Common myeloid progenitor, CD34-positive (primary cell): ENCODE results near the gene NPFF.

ENCODE experiments used
- CTCF ChIA-PET: fragments of 350-600 bp; sonication (Branson Sonifier 250); formaldehyde crosslinking; loops from one replicate; lab custom pipeline; 2021; ENCODE audit warnings: antibody characterized with exemption; lab: Charles Lee
- POLR2A ChIA-PET: fragments of 350-600 bp; sonication (Branson Sonifier 250); formaldehyde crosslinking; loops from one replicate; lab custom pipeline; 2021; ENCODE audit warnings: antibody characterized with exemption; lab: Charles Lee
- DNase-seq, 3 donors: peaks; one replicate each; pipeline versions ENCODE4 v3.0.0 to v3.0.0-alpha.2; 2013
- H3K27ac ChIP-seq, 2 experiments: 1 replicate in 1 of 2; 2 replicates in 1 of 2; pipeline ENCODE4 v1.7.0; 2013; ENCODE audit warnings: inconsistent platforms in 2 of 2, low read length in 2 of 2, mild to moderate bottlenecking in 2 of 2, low read depth in 1 of 2, moderate library complexity in 1 of 2; ENCODE audit not compliant: severe bottlenecking in 2 of 2, insufficient read depth in 1 of 2, poor library complexity in 1 of 2
- H3K27me3 ChIP-seq, 5 experiments: replicated peaks in 2 of 5; 1 replicate in 3 of 5; 2 replicates in 2 of 5; pipeline versions ENCODE4 v1.6.1 to v1.7.0; 2013; ENCODE audit warnings: low read length in 4 of 5, mild to moderate bottlenecking in 2 of 5, moderate library complexity in 2 of 5, inconsistent platforms in 1 of 5; ENCODE audit not compliant: insufficient read depth in 5 of 5, control insufficient read depth in 4 of 5
- H3K36me3 ChIP-seq, 4 experiments: 1 replicate in 2 of 4; 2 replicates in 2 of 4; pipeline versions ENCODE4 v1.6.1 to v1.7.0; 2013; ENCODE audit warnings: low read length in 3 of 4, control low read depth in 1 of 4, mild to moderate bottlenecking in 1 of 4; ENCODE audit not compliant: control insufficient read depth in 4 of 4, insufficient read depth in 4 of 4
- H3K4me1 ChIP-seq, 4 experiments: 1 replicate in 3 of 4; 2 replicates in 1 of 4; pipeline versions ENCODE4 v1.6.1 to v1.7.1; 2013; ENCODE audit warnings: low read length in 3 of 4, mild to moderate bottlenecking in 3 of 4, control low read depth in 1 of 4, inconsistent platforms in 1 of 4, moderate library complexity in 1 of 4; ENCODE audit not compliant: control insufficient read depth in 4 of 4, insufficient read depth in 4 of 4; ENCODE audit errors: control extremely low read depth in 1 of 4
- H3K4me3 ChIP-seq, 7 experiments: 1 replicate in 4 of 7; 2 replicates in 3 of 7; pipeline versions ENCODE4 v1.5.1 to v1.7.0; 2013; ENCODE audit warnings: mild to moderate bottlenecking in 7 of 7, low read length in 6 of 7, moderate library complexity in 6 of 7, inconsistent platforms in 2 of 7, low read depth in 2 of 7, control low read depth in 1 of 7; ENCODE audit not compliant: insufficient read depth in 4 of 7, control insufficient read depth in 1 of 7; ENCODE audit errors: extremely low read depth in 1 of 7
- H3K9me3 ChIP-seq, 5 experiments: 1 replicate in 4 of 5; 2 replicates in 1 of 5; pipeline versions ENCODE4 v1.6.1 to v1.7.1; 2013; ENCODE audit warnings: low read length in 4 of 5, mild to moderate bottlenecking in 2 of 5, inconsistent platforms in 1 of 5, low read depth in 1 of 5, moderate library complexity in 1 of 5; ENCODE audit not compliant: control insufficient read depth in 4 of 5, insufficient read depth in 2 of 5; ENCODE audit errors: control extremely low read depth in 1 of 5
- WGBS: methylation state at CpG from one replicate; pipeline ENCODE4 v1.1.5; 2013; ENCODE audit not compliant: insufficient coverage; 5-methylcytosine and 5-hydroxymethylcytosine counted together

NPFF gene

DNA sequence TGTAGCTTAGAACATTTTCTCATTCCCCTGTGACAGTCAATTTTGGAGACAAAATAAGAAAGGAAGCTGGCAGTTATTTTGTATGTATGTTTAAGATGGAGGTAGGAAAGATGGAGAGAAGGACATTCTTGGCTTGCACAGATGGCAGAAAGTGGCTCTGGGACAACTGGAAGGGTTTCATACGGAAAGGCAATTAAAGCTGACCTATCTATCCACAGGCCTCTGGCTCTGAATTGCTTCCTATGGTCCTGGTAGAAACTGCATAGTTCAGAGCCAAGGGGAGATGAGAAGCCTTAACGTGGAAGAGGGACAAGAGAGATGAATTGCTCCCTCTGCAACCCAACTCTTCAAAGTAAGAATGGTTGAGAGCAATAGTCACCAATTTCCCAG is 8.0 kb upstream of the NPFF start:
- Histone ChIP-seq H3K4me3 (no peak overlapping the region), H3K27me3 (no peaks in the 10 kb centered on the region), H3K27ac (peak overlapping the region in 1 of 2 experiments; percentile 4), H3K36me3 (peaks cover 5 to 81% (median 56%) of the 10 kb centered on the region in 4 experiments), H3K4me1 (peaks cover 0 to 21% (median 11%) of the 10 kb centered on the region in 4 experiments), H3K9me3 (no peaks in the 10 kb centered on the region)
- ChIA-PET POLR2A (no interaction called here), CTCF (interaction anchor here (1.1 to 1.9 kb wide), 4 partner anchors 15 to 303 kb away, joined by 3 to 10 read pairs (median 4); partner anchors contain the start of gene TARBP2)
- WGBS: 100% methylated on average over 1 of the region's 2 CpGs
- DNase-seq: no peak

DNA sequence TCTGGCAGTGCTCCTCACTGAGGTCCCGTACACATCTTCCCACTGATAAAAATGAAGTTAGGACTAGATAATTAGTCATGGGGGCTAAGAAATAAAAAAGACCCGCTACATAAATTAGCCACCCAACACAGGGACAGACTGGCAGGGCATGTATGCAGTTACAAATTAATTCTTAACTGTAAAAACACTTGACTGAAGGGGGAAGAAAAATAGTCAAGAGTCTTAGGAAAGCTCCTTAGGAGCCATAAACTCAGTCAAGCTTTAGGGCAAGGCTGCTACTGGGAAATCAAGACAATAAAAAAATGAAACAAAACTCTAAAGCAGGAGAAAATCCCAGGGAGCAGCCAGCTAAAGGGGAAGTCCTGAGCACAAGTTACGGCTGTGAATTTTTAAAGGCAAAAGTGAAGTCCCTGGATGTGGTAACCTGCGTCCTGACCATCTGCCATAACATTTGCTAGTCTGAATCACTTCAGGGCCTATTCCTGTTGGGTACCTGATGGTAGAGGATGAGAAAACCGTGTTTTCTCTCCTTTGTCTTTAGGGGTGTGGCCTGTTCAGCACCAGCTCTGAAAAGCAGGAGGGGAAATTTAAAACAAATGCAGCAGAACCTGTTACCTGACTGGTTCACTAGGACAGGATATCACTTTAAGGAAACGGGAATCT is 7.5 kb upstream of the NPFF start:
- WGBS: 64% methylated on average over 5 of the region's 6 CpGs
- CTCF ChIA-PET: interaction anchor here (1.1 to 1.9 kb wide), 2 partner anchors 14 to 39 kb away, joined by 5 to 10 read pairs; partner anchors contain the start of gene TARBP2
- Histone ChIP-seq H3K9me3 (no peaks in the 10 kb centered on the region), H3K27ac (peak overlapping the region; percentile 21 to 41), H3K4me1 (peaks cover 0 to 21% (median 11%) of the 10 kb centered on the region in 4 experiments), H3K36me3 (peaks cover 5 to 79% (median 55%) of the 10 kb centered on the region in 4 experiments), H3K4me3 (no peak overlapping the region), H3K27me3 (no peaks in the 10 kb centered on the region)
- no peak for DNase-seq
- POLR2A ChIA-PET: no interaction called here

DNA sequence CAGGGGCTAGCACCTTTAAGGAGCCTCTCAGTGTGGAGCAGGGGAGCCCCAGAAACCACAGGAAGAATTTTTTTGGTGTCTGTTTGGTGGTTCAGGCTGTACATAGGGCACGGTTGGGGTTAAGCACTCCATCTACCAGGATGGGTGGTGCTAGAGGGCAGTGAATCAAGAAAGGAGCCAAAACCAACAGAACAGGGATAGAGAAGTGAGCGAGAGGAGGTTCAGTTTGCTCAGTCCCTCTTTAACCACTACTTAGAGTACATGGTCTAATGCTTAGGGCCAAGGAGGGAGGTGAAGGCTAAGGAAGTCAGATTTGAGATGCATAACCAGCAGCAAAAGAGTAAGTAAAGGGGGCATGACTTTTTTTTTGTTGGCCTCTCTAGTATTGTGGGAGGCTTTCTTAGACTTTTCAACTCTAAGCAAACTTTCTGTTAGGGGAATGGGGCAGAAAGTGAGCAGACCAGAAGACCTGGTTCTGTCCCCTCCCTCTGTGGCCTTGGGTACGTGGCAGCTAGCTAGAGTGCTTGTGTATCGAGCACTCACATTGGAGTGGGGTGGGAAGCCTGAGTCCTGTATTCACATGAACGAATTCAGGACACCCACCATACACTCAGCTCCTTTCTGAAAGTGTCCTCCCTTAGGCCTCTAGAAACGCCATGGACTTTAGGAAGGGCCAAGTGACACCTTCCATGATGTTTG is 6.6 kb upstream of the NPFF start:
- Histone ChIP-seq H3K27ac (peak overlapping the region in 1 of 2 experiments; percentile 41), H3K27me3 (no peaks in the 10 kb centered on the region), H3K4me3 (no peak overlapping the region), H3K4me1 (peaks cover under 1 to 21% (median 11%) of the 10 kb centered on the region in 4 experiments), H3K36me3 (peaks cover 3 to 71% (median 54%) of the 10 kb centered on the region in 4 experiments), H3K9me3 (no peaks in the 10 kb centered on the region)
- WGBS: 38% methylated on average over 3 of the region's 6 CpGs
- CTCF ChIA-PET: interaction anchor here (1.4 to 1.8 kb wide), 2 partner anchors 10 to 161 kb away, joined by 3 to 4 read pairs; no protein-coding TSS in a partner anchor
- POLR2A ChIA-PET: no interaction called here
- peak in 1 of 3 donors; percentile 14 for DNase-seq

GRCh38 chr12:53510181-53510812 is 3.0 kb upstream of the NPFF start:
- POLR2A ChIA-PET: interaction anchor here (0.6 kb wide), 1 partner anchor 34 kb away, joined by 3 read pairs; no protein-coding TSS in a partner anchor
- CTCF ChIA-PET: interaction anchor here (0.6 to 10.5 kb wide), 15 partner anchors 9 to 1256 kb away, joined by 3 to 130 read pairs (median 5); partner anchors contain the start of genes MAP3K12 and TARBP2
- Histone ChIP-seq H3K9me3 (no peaks in the 10 kb centered on the region), H3K27ac (no peak overlapping the region), H3K36me3 (peaks cover 11 to 70% (median 51%) of the 10 kb centered on the region in 4 experiments), H3K4me1 (peaks cover 3 to 26% (median 13%) of the 10 kb centered on the region in 4 experiments), H3K4me3 (no peak overlapping the region), H3K27me3 (no peaks in the 10 kb centered on the region)
- DNase-seq: no peak
- WGBS: 94% methylated on average over 5 of the region's 9 CpGs

DNA sequence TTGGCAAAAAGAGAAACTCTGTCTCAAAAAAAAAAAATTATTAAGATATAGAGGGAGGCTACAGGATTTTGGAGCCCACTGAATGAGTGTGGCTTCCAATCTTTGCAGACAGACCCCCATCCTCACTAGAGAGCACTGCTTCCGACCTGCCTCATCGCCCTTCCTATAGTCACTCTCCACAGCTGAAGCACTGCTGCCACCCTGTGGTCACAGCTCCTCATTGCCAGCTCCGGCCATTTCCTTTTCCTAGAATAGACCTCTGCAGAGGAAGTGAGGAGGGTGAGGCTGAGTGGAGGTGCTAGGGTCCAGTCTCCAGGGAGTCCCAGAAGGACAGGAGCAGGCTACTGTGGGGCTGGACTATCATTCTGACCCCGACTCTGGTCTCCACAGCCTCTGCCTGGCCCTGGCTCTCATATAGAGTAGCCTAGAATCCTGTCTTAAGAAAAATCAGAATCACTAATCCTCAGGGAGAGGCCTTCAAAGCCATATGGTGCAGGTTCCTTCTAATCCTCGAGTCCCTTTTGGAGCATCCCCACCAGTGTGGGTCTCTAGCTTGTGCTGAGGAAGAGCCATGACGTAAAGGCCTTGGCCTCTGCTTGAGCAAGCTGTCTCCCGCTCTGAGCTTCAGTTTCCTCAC is 1.4 kb upstream of the NPFF start:
- Histone ChIP-seq H3K27ac (no peak overlapping the region), H3K27me3 (no peaks in the 10 kb centered on the region), H3K9me3 (no peaks in the 10 kb centered on the region), H3K4me1 (peaks cover 0 to 11% (median 6%) of the 10 kb centered on the region in 4 experiments), H3K36me3 (peaks cover 13 to 70% (median 60%) of the 10 kb centered on the region in 4 experiments), H3K4me3 (peak overlapping the region in 1 of 7 experiments; percentile 21)
- ChIA-PET CTCF (interaction anchor here (0.6 to 10.5 kb wide), 29 partner anchors 9 to 238 kb away, joined by 3 to 130 read pairs (median 5); partner anchors contain the start of genes AAAS, MAP3K12 and SP1), POLR2A (interaction anchor here (0.6 to 1.5 kb wide), 5 partner anchors 27 to 328 kb away, joined by 3 to 6 read pairs (median 4); partner anchors contain the start of gene ZNF740)
- 42% methylated on average over 6 of the region's 7 CpGs for WGBS
- DNase-seq: peak; percentile 67 to 75 (median 72)

DNA sequence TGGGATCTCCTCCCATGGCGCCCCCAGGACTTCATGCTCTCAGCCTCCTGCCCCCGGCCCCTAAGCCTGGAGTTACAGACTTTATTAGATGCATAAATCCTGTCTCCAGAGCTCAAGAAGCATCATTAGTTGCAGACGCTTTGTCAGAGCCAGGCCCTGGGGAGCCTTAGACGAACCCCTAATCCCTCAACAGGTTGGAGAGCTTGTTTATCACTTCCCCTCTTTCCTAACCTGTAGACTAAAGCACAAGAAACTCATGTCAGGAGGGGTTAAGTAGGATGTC is 260 bp upstream of the NPFF start:
- no peak overlapping the region for H3K4me3 ChIP-seq
- H3K9me3 ChIP-seq: no peaks in the 10 kb centered on the region
- H3K36me3 ChIP-seq: peaks cover 13 to 69% (median 54%) of the 10 kb centered on the region in 4 experiments
- ChIA-PET CTCF (interaction anchor here (0.6 to 10.5 kb wide), 11 partner anchors 10 to 239 kb away, joined by 3 to 130 read pairs (median 4); no protein-coding TSS in a partner anchor), POLR2A (interaction anchor here (1.5 kb wide), 1 partner anchor 26 kb away, joined by 3 read pairs; no protein-coding TSS in a partner anchor)
- no peaks in the 10 kb centered on the region for H3K27me3 ChIP-seq
- 94% methylated on average over 3 of the region's 4 CpGs for WGBS
- DNase-seq: no peak
- peaks cover 0 to 9% (median 5%) of the 10 kb centered on the region in 4 experiments for H3K4me1 ChIP-seq
- no peak overlapping the region for H3K27ac ChIP-seq
